Measurements from ENCODE around the gene RBM27. TPM values are rescaled to one million over a fixed set of nuclear protein-coding genes. Genes with fewer than 3 reads are reported as not detected.

The RBM27 gene
- total and polyA plus RNA-seq, 9 donors = 10.9 to 28.8 (median 23.4) TPM

- WGBS, 3 donors = 81 to 85% (median 85%) methylated on average over 6 of the region's 6 CpGs
- Histone ChIP-seq H3K9me3 (no peaks in the 10 kb centered on the region), H3K27ac (no peak overlapping the region), H3K27me3 (no peaks in the 10 kb centered on the region), H3K36me3 (no peaks in the 10 kb centered on the region), H3K4me3 (no peak overlapping the region), H3K4me1 (ENCODE audit: insufficient read depth) (peaks cover 2% of the 10 kb centered on the region)
- no peak for DNase-seq
- intact Hi-C loops (cut with DNase I) = no loop called here
- no peak for TF ChIP-seq EP300 (IDR thresholded peaks at IDR 0.05)
- no peak for TF ChIP-seq POLR2A (IDR thresholded peaks at IDR 0.05)
- no peak for TF ChIP-seq CTCF (IDR thresholded peaks at IDR 0.05)
These were observed 28.8 kb downstream of the RBM27 start for GRCh38 chr5:146232223-146232622.

- no peaks in the 10 kb centered on the region for H3K36me3 ChIP-seq
- H3K27ac ChIP-seq = no peak overlapping the region
- intact Hi-C loops (cut with DNase I) = no loop called here
- TF ChIP-seq POLR2A (IDR thresholded peaks at IDR 0.05) (no peak), CTCF (IDR thresholded peaks at IDR 0.05) (no peak), EP300 (IDR thresholded peaks at IDR 0.05) (no peak)
- H3K9me3 ChIP-seq = peaks cover 0 to 3% of the 10 kb centered on the region in 2 donors
- H3K27me3 ChIP-seq = no peaks in the 10 kb centered on the region
- WGBS, 3 donors = 49 to 71% (median 58%) methylated on average over 5 of the region's 5 CpGs
- H3K4me3 ChIP-seq = no peak overlapping the region
- H3K4me1 ChIP-seq (ENCODE audit: insufficient read depth) = peaks cover 2% of the 10 kb centered on the region
- DNase-seq = no peak
These were observed 30.0 kb downstream of the RBM27 start for GRCh38 chr5:146233441-146233840.

GRCh38 chr5:146238973-146239372, 35.6 kb downstream of the RBM27 start:
- intact Hi-C loops (cut with DNase I) = no loop called here
- no peaks in the 10 kb centered on the region for H3K36me3 ChIP-seq

GRCh38 chr5:146240951-146241350, 37.5 kb downstream of the RBM27 start:
- no peak overlapping the region for H3K27ac ChIP-seq
- H3K27me3 ChIP-seq = no peaks in the 10 kb centered on the region
- WGBS, 3 donors = 9 to 20% (median 10%) methylated on average over 2 of the region's 2 CpGs
- no peak overlapping the region for H3K4me3 ChIP-seq
- no peaks in the 10 kb centered on the region for H3K36me3 ChIP-seq
- no peak for TF ChIP-seq EP300 (IDR thresholded peaks at IDR 0.05)
- TF ChIP-seq CTCF (IDR thresholded peaks at IDR 0.05) = no peak
- no peak for TF ChIP-seq POLR2A (IDR thresholded peaks at IDR 0.05)
- peaks cover 3% of the 10 kb centered on the region for H3K4me1 ChIP-seq (ENCODE audit: insufficient read depth)
- intact Hi-C loops (cut with DNase I) = no loop called here
- peaks cover 0 to 3% of the 10 kb centered on the region in 2 donors for H3K9me3 ChIP-seq
- DNase-seq = no peak

More at GRCh38 chr5:146238973-146239372, 35.6 kb downstream of the RBM27 start:
- Histone ChIP-seq H3K4me1 (ENCODE audit: insufficient read depth) (peaks cover 1% of the 10 kb centered on the region), H3K27ac (no peak overlapping the region), H3K4me3 (no peak overlapping the region), H3K9me3 (peaks cover 0 to 3% of the 10 kb centered on the region in 2 donors), H3K27me3 (no peaks in the 10 kb centered on the region)
- no peak for TF ChIP-seq CTCF (IDR thresholded peaks at IDR 0.05)
- no peak for TF ChIP-seq POLR2A (IDR thresholded peaks at IDR 0.05)
- TF ChIP-seq EP300 (IDR thresholded peaks at IDR 0.05) = no peak
- 44 to 94% (median 45%) methylated on average over 1 of the region's 1 CpG for WGBS, 3 donors
- no peak for DNase-seq
